HEK293T (cell line): Measurements from ENCODE around the gene COL1A2.

Experiments
- ELF4 ChIP-seq: fragments of 450-650 bp; IDR thresholded peaks from 2 replicates; pipeline ENCODE4 v1.6.1; 2017; ENCODE audit warnings: antibody characterized with exemption
- FOXM1 ChIP-seq: fragments of 450-650 bp; IDR thresholded peaks from 2 replicates; pipeline ENCODE4 v1.6.1; 2017; ENCODE audit warnings: mild to moderate bottlenecking, borderline replicate concordance

DNA sequence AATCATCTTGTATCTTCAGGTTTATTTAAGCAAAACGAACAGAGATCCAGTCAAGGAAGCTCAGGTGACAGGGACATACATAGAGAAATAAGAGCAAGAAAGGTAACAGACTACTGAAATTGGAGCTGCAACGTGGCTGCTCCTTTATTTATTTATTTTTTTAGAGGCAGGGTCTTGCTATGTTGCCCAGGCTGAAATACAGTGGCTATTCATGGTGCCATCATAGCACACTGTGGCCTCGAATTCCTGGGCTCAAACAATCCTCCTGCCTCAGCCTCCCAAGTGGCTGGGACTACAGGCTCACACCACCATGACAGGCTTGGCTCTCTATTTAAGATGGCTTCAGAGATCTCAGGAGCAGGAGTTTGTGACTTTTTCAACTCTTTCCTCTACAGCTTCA lies 46.4 kb downstream of the COL1A2 start:
- TF ChIP-seq ELF4 (no peak), FOXM1 (no peak)
